HCT116 (cell line): Measurements from ENCODE around the gene IGFBP7. TPM values are rescaled to one million over a fixed set of nuclear protein-coding genes. Genes with fewer than 3 reads are reported as not detected.

Experiments
- ATAC-seq: fragments of 200-7000 bp; cut with Tn5 transposase; 2 replicates; pipeline ENCODE4 v1.9.1; 2020; ENCODE audit warnings: mild to moderate bottlenecking, moderate library complexity
- BruUV-seq: library from RNA; stranded (reverse); fragments of 400-500 nt; replicated peaks from 2 replicates; lab custom pipeline; 2021; lab: Mats Ljungman, UMichigan
- CTCF ChIA-PET: fragments of 300-600 bp; sonication (Branson Sonifier 250); formaldehyde crosslinking; loops from one replicate; lab custom pipeline; 2021; ENCODE audit warnings: antibody characterized with exemption; lab: Charles Lee
- POLR2A ChIA-PET: fragments of 300-600, 350-600 bp; sonication (Branson Sonifier 250); formaldehyde crosslinking; loops from one replicate; lab custom pipeline; 2021; ENCODE audit warnings: antibody characterized with exemption; lab: Charles Lee
- RAD21 ChIA-PET, 2 experiments: fragments of 300-600 bp; sonication (Branson Sonifier 250); formaldehyde crosslinking; loops; one replicate each; lab custom pipeline; 2023; ENCODE audit warnings: low total read pairs in 2 of 2; ENCODE audit not compliant: uncharacterized antibody in 2 of 2, unreplicated experiment in 2 of 2, low non-redundant PET in 1 of 2; lab: Charles Lee
- DNase-seq: peaks from one replicate; pipeline ENCODE4 v3.0.0-alpha.2; 2010; ENCODE audit warnings: low read depth, low spot score
- H2AFZ ChIP-seq: fragments of 200-600 bp; shearing (Covaris generic), sonication (generic); 2 replicates; pipeline ENCODE4 v1.6.1; 2017; ENCODE audit warnings: low read depth, mixed run types, mixed read lengths, antibody characterized with exemption, low read length; ENCODE audit not compliant: poor library complexity, severe bottlenecking
- H3K27ac ChIP-seq: 2 replicates; pipeline ENCODE4 v1.5.1; 2012; ENCODE audit warnings: low read depth, low read length
- H3K27me3 ChIP-seq: fragments of 200-600 bp; sonication (generic); 2 replicates; pipeline ENCODE4 v1.6.1; 2016; ENCODE audit warnings: mixed run types, low read length, mixed read lengths; ENCODE audit not compliant: insufficient read depth
- H3K36me3 ChIP-seq, 2 experiments: fragments of 200-500 bp in 1 of 2; fragments of 200-600 bp in 1 of 2; sonication (Bioruptor generic) in 1 of 2; sonication (generic) in 1 of 2; 2 replicates each; pipeline versions ENCODE4 v1.5.1 to v1.6.1; 2014 to 2016; ENCODE audit warnings: low read length in 2 of 2, inconsistent platforms in 1 of 2, mixed read lengths in 1 of 2, mixed run types in 1 of 2; ENCODE audit not compliant: insufficient read depth in 2 of 2, control insufficient read depth in 1 of 2
- H3K4me1 ChIP-seq, 2 experiments: fragments of 200-600 bp in 1 of 2; sonication (generic) in 1 of 2; 2 replicates each; pipeline versions ENCODE4 v1.5.1 to v1.6.1; 2012 to 2017; ENCODE audit warnings: low read length in 2 of 2, inconsistent platforms in 1 of 2, mild to moderate bottlenecking in 1 of 2, mixed read lengths in 1 of 2, mixed run types in 1 of 2, moderate library complexity in 1 of 2; ENCODE audit not compliant: insufficient read depth in 2 of 2, control insufficient read depth in 1 of 2
- H3K4me2 ChIP-seq: fragments of 200-600 bp; sonication (generic); 2 replicates; pipeline ENCODE4 v1.6.1; 2017; ENCODE audit warnings: mixed run types, low read length, mixed read lengths
- H3K4me3 ChIP-seq, 2 experiments: fragments of 200-600 bp in 1 of 2; sonication (generic) in 1 of 2; replicated peaks in 1 of 2; 2 replicates each; pipeline ENCODE4 v1.5.1; 2011 to 2016; ENCODE audit warnings: low read length in 2 of 2, control low read depth in 1 of 2, low read depth in 1 of 2, mild to moderate bottlenecking in 1 of 2, mixed read lengths in 1 of 2, mixed run types in 1 of 2
- H3K79me2 ChIP-seq: fragments of 200-600 bp; sonication (generic); 2 replicates; pipeline ENCODE4 v1.6.1; 2017; ENCODE audit warnings: mild to moderate bottlenecking, mixed run types, low read length, moderate library complexity, mixed read lengths; ENCODE audit not compliant: insufficient read depth
- H3K9ac ChIP-seq: fragments of 200-600 bp; sonication (generic); 2 replicates; pipeline ENCODE4 v1.6.1; 2016; ENCODE audit warnings: low read length, mixed read lengths
- H3K9me2 ChIP-seq: fragments of 200-600 bp; sonication (generic), shearing (Covaris generic); 2 replicates; pipeline ENCODE4 v1.6.1; 2017; ENCODE audit warnings: mixed run types, mild to moderate bottlenecking, moderate library complexity; ENCODE audit not compliant: insufficient read depth
- H3K9me3 ChIP-seq, 2 experiments: fragments of 200-500 bp in 1 of 2; fragments of 200-600 bp in 1 of 2; sonication (Bioruptor generic) in 1 of 2; sonication (generic) in 1 of 2; 2 replicates each; pipeline ENCODE4 v1.6.1; 2014 to 2017; ENCODE audit warnings: low read length in 2 of 2, mixed read lengths in 2 of 2, inconsistent platforms in 1 of 2, low read depth in 1 of 2, mild to moderate bottlenecking in 1 of 2, mixed run types in 1 of 2, moderate library complexity in 1 of 2; ENCODE audit not compliant: control insufficient read depth in 1 of 2, insufficient read depth in 1 of 2
- H4K20me1 ChIP-seq: fragments of 200-600 bp; sonication (generic), shearing (Covaris generic); 2 replicates; pipeline ENCODE4 v1.6.1; 2017; ENCODE audit warnings: mixed run types, mild to moderate bottlenecking, moderate library complexity; ENCODE audit not compliant: insufficient read depth
- CBX3 ChIP-seq: IDR thresholded peaks from 2 replicates; pipeline ENCODE4 v1.6.1; 2012; ENCODE audit warnings: low read depth
- EGR1 ChIP-seq: IDR thresholded peaks from 2 replicates; pipeline ENCODE4 v1.6.1; 2012; ENCODE audit warnings: low read depth
- ELF1 ChIP-seq: IDR thresholded peaks from 2 replicates; pipeline ENCODE4 v1.6.1; 2012; ENCODE audit warnings: low read depth, borderline replicate concordance
- EZH2phosphoT487 ChIP-seq: fragments of 200-600 bp; IDR thresholded peaks from 2 replicates; pipeline ENCODE4 v1.6.1; 2018; ENCODE audit warnings: antibody characterized with exemption, borderline replicate concordance
- FOSL1 ChIP-seq: IDR thresholded peaks from 2 replicates; pipeline ENCODE4 v1.6.1; 2012; ENCODE audit warnings: low read depth
- POLR2A ChIP-seq: IDR thresholded peaks from 2 replicates; pipeline ENCODE4 v1.7.0; 2011; ENCODE audit warnings: borderline replicate concordance; ENCODE audit not compliant: insufficient read depth, insufficient read length; ENCODE audit errors: extremely low read depth
- RAD21 ChIP-seq: IDR thresholded peaks from 2 replicates; pipeline ENCODE4 v1.6.1; 2012; ENCODE audit warnings: low read depth, mild to moderate bottlenecking
- SP1 ChIP-seq: IDR thresholded peaks from 2 replicates; pipeline ENCODE4 v1.6.1; 2012; ENCODE audit warnings: low read depth
- SRF ChIP-seq: IDR thresholded peaks from 2 replicates; pipeline ENCODE4 v1.6.1; 2012; ENCODE audit warnings: low read depth
- TCF7L2 ChIP-seq: IDR thresholded peaks from 2 replicates; pipeline ENCODE4 v1.7.0; 2011; ENCODE audit warnings: borderline replicate concordance, inconsistent platforms; ENCODE audit not compliant: insufficient read depth, insufficient read length; ENCODE audit errors: extremely low read depth
- YY1 ChIP-seq: IDR thresholded peaks from 2 replicates; pipeline ENCODE4 v1.6.1; 2011; ENCODE audit warnings: low read length, low read depth, moderate library complexity, mild to moderate bottlenecking; ENCODE audit not compliant: insufficient replicate concordance; ENCODE audit errors: extremely low read depth
- intact Hi-C: fragments of 100-400 bp; cut with micrococcal nuclease; formaldehyde crosslinking; loops from 2 replicates; pipeline ENCODE4 v1.10.0; 2022
- total RNA-seq: library from RNA; stranded (reverse); gene quantifications from one replicate; pipeline ENCODE4 v1.2.1, GENCODE V29; 2021; ENCODE audit not compliant: unreplicated experiment
- TF ChIP-seq, protein P1 (sequence below): IDR thresholded peaks from 2 replicates; pipeline ENCODE4 v1.6.1; 2012
- TF ChIP-seq, protein P2 (sequence below): IDR thresholded peaks from 2 replicates; pipeline ENCODE4 v1.6.1; 2012
- TF ChIP-seq, protein P3 (sequence below), 3 experiments: fragments of 200-600 bp in 1 of 3; sonication (generic) in 1 of 3; IDR thresholded peaks in 2 of 3; conservative IDR thresholded peaks in 1 of 3; 2 replicates each; pipeline ENCODE4 v1.5.1; 2012 to 2017; ENCODE audit warnings: low read depth in 2 of 3, low read length in 2 of 3, antibody characterized with exemption in 1 of 3, borderline replicate concordance in 1 of 3, control low read depth in 1 of 3, mild to moderate bottlenecking in 1 of 3, mixed read lengths in 1 of 3, mixed run types in 1 of 3, moderate library complexity in 1 of 3; ENCODE audit not compliant: insufficient read depth in 1 of 3

Gene IGFBP7
- total RNA-seq, 1 experiment from 2014 or later, result 0.91 TPM

DNA sequence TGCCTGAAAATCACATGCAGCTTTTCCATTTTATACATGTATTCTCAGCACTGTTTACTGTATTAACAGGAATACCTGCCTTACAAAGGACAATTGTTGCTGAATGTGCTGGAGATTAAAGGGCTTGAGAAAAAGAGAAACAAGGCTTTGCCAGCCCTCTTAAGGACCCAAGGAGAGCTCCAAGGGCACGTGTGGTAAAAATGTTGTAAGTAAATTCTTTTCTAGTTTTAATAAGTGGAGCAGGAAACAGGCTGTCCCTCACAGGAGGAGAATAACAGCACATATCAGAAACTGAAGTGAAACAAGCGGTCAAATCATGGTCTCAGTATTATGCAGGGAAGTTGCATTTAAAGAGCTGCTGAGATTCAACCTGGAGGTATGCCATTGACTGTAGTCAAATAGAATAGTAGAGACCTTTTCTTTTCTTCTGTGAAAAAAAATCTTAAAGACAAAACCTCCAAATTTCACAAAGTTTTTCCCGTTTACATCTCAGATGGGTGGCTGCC is 18.5 kb downstream of the IGFBP7 start:
- Histone ChIP-seq H3K27me3 (peaks cover 33% of the 10 kb centered on the region), H3K79me2 (no peaks in the 10 kb centered on the region), H3K9me3 (no peaks in the 10 kb centered on the region), H3K4me3 (no peak overlapping the region), H3K9ac (no peak overlapping the region), H3K9me2 (no peaks in the 10 kb centered on the region), H3K4me1 (no peaks in the 10 kb centered on the region), H2AFZ (no peak overlapping the region), H3K27ac (no peak overlapping the region), H3K4me2 (no peak overlapping the region), H4K20me1 (no peaks in the 10 kb centered on the region), H3K36me3 (no peaks in the 10 kb centered on the region)
- TF ChIP-seq SP1 (no peak), ELF1 (no peak), EZH2phosphoT487 (no peak), TCF7L2 (no peak), RAD21 (no peak), EGR1 (no peak), SRF (no peak), POLR2A (no peak), CBX3 (no peak), YY1 (no peak), FOSL1 (no peak)
- TF ChIP-seq, protein P1, sequence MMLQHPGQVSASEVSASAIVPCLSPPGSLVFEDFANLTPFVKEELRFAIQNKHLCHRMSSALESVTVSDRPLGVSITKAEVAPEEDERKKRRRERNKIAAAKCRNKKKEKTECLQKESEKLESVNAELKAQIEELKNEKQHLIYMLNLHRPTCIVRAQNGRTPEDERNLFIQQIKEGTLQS, result no peak
- TF ChIP-seq, protein P2, sequence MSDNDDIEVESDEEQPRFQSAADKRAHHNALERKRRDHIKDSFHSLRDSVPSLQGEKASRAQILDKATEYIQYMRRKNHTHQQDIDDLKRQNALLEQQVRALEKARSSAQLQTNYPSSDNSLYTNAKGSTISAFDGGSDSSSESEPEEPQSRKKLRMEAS, result no peak
- TF ChIP-seq, protein P3, sequence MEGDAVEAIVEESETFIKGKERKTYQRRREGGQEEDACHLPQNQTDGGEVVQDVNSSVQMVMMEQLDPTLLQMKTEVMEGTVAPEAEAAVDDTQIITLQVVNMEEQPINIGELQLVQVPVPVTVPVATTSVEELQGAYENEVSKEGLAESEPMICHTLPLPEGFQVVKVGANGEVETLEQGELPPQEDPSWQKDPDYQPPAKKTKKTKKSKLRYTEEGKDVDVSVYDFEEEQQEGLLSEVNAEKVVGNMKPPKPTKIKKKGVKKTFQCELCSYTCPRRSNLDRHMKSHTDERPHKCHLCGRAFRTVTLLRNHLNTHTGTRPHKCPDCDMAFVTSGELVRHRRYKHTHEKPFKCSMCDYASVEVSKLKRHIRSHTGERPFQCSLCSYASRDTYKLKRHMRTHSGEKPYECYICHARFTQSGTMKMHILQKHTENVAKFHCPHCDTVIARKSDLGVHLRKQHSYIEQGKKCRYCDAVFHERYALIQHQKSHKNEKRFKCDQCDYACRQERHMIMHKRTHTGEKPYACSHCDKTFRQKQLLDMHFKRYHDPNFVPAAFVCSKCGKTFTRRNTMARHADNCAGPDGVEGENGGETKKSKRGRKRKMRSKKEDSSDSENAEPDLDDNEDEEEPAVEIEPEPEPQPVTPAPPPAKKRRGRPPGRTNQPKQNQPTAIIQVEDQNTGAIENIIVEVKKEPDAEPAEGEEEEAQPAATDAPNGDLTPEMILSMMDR (IDR thresholded peaks at IDR 0.05 in 2 of 3, conservative IDR thresholded peaks at IDR 0.05 in 1 of 3; ENCODE audit: borderline replicate concordance in 1 of 3, insufficient read depth in 1 of 3, low read depth in 2 of 3, low read length in 2 of 3), result no peak
- intact Hi-C loops, result no loop called here
- POLR2A ChIA-PET, result no interaction called here
- CTCF ChIA-PET, result no interaction called here
- RAD21 ChIA-PET, result no interaction called here
- no peak for ATAC-seq
- DNase-seq, result no peak
- BruUV-seq, result no TSS peak
